Activated CD8-positive, alpha-beta T cell treated with anti-CD3 and anti-CD28 coated beads, Interleukin-2, amount 10 ng/mL, durations not matched to agents 7 days and 5 days (primary cell): ENCODE measurements around the gene ACHE. TPM values are rescaled to one million over a fixed set of nuclear protein-coding genes. Genes with fewer than 3 reads are reported as not detected.
A peak's percentile ranks its signal among the peaks of the same experiment; 100 is the strongest.

Experiments
- ATAC-seq: fragments of 150-1000 bp; cut with Tn5 transposase; one replicate; pipeline ENCODE4 v1.10.0; 2021; ENCODE audit warnings: moderate library complexity
- CTCF ChIA-PET: fragments of 350-600 bp; sonication (Branson Sonifier 250); formaldehyde crosslinking; loops from one replicate; lab custom pipeline; 2021; ENCODE audit warnings: antibody characterized with exemption; lab: Charles Lee
- POLR2A ChIA-PET: fragments of 350-600 bp; sonication (Branson Sonifier 250); formaldehyde crosslinking; loops from one replicate; lab custom pipeline; 2021; ENCODE audit warnings: antibody characterized with exemption; lab: Charles Lee
- DNase-seq: peaks from one replicate; pipeline ENCODE4 v3.0.0-alpha.2; 2020
- H3K27ac Mint-ChIP-seq: one replicate; pipeline ENCODE4 v1.8.0; 2021; ENCODE audit warnings: mild to moderate bottlenecking, mixed read lengths
- H3K27me3 Mint-ChIP-seq: one replicate; pipeline ENCODE4 v1.8.0; 2021; ENCODE audit warnings: low read depth, mixed read lengths
- H3K36me3 Mint-ChIP-seq: one replicate; pipeline ENCODE4 v1.8.0; 2021; ENCODE audit warnings: low read depth, mixed read lengths
- H3K4me1 Mint-ChIP-seq: one replicate; pipeline ENCODE4 v1.8.0; 2021; ENCODE audit warnings: low read depth, mixed read lengths
- H3K4me3 Mint-ChIP-seq: one replicate; pipeline ENCODE4 v1.8.0; 2021; ENCODE audit warnings: mild to moderate bottlenecking, mixed read lengths
- H3K9me3 Mint-ChIP-seq: one replicate; pipeline ENCODE4 v1.8.0; 2022; ENCODE audit warnings: mixed read lengths; ENCODE audit not compliant: insufficient read depth
- total RNA-seq, 2 experiments: library from RNA; stranded (reverse); gene quantifications; one replicate each; pipeline ENCODE4 v1.2.3, GENCODE V29; 2021

Gene ACHE
- total RNA-seq, 2 experiments from 2014 or later: not detected

DNA sequence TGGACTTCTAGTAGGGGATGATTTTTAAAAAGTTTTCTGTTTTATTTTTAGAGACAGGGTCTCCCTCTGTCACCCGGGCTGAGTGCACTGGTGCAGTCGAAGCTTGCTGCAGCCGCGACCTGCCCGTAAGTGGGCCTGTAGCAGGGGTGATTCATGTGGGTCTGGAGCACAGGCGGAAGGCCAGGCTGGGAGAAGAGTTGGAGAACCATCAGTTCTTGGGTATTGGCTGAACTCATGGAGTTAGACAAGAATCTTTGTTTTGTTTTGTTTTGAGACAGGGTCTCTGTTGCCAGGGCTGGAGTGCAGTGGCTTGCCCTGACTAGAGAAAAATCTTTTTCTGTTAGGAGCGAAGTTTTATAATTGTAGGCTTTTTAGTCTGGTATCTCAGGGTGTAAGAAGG lies 15.0 kb downstream of the ACHE start:
- CTCF ChIA-PET: no interaction called here
- no peak overlapping the region for H3K27ac Mint-ChIP-seq

GRCh38 chr7:100879685-100880261 lies 15.9 kb downstream of the ACHE start:
- ChIA-PET CTCF (no interaction called here), POLR2A (interaction anchor here (6.6 kb wide), 1 partner anchor 8 kb away, joined by 115 read pairs; the partner anchor contains the start of gene UFSP1)
- ATAC-seq: no peak
- H3K36me3 Mint-ChIP-seq: peaks cover 75% of the 10 kb centered on the region
- peaks cover 71% of the 10 kb centered on the region for H3K4me1 Mint-ChIP-seq
- no peak overlapping the region for H3K4me3 Mint-ChIP-seq
- H3K9me3 Mint-ChIP-seq: no peaks in the 10 kb centered on the region
- H3K27ac Mint-ChIP-seq: peak overlapping the region; percentile 32
- H3K27me3 Mint-ChIP-seq: no peaks in the 10 kb centered on the region
- no peak for DNase-seq

More for the DNA sequence above, 15.0 kb downstream of the ACHE start:
- DNase-seq (no peak), ATAC-seq (no peak)
- H3K36me3 Mint-ChIP-seq: peaks cover 77% of the 10 kb centered on the region
- no peaks in the 10 kb centered on the region for H3K9me3 Mint-ChIP-seq
- H3K27me3 Mint-ChIP-seq: no peaks in the 10 kb centered on the region
- H3K4me3 Mint-ChIP-seq: no peak overlapping the region
- peaks cover 69% of the 10 kb centered on the region for H3K4me1 Mint-ChIP-seq
- POLR2A ChIA-PET: no interaction called here

GRCh38 chr7:100878685-100879084 lies 17.0 kb downstream of the ACHE start:
- DNase-seq (no peak), ATAC-seq (no peak)
- peaks cover 77% of the 10 kb centered on the region for H3K36me3 Mint-ChIP-seq
- no peak overlapping the region for H3K4me3 Mint-ChIP-seq
- H3K27me3 Mint-ChIP-seq: no peaks in the 10 kb centered on the region
- POLR2A ChIA-PET: interaction anchor here (6.6 kb wide), 1 partner anchor 9 kb away, joined by 115 read pairs; the partner anchor contains the start of gene UFSP1
- no peaks in the 10 kb centered on the region for H3K9me3 Mint-ChIP-seq
- CTCF ChIA-PET: interaction anchor here (1.6 kb wide), 1 partner anchor 11 kb away, joined by 6 read pairs; the partner anchor contains the start of gene UFSP1
- no peak overlapping the region for H3K27ac Mint-ChIP-seq
- peaks cover 74% of the 10 kb centered on the region for H3K4me1 Mint-ChIP-seq

- Mint-ChIP-seq H3K9me3 (no peaks in the 10 kb centered on the region), H3K27ac (no peak overlapping the region), H3K4me3 (peak overlapping the region; percentile 28), H3K27me3 (no peaks in the 10 kb centered on the region), H3K4me1 (peaks cover 70% of the 10 kb centered on the region), H3K36me3 (peaks cover 76% of the 10 kb centered on the region)
- DNase-seq (no peak), ATAC-seq (no peak)
- ChIA-PET POLR2A (interaction anchor here (6.6 kb wide), 1 partner anchor 10 kb away, joined by 115 read pairs; the partner anchor contains the start of gene UFSP1), CTCF (interaction anchor here (1.6 kb wide), 1 partner anchor 12 kb away, joined by 6 read pairs; the partner anchor contains the start of gene UFSP1)
These were observed 17.7 kb downstream of the ACHE start for GRCh38 chr7:100878013-100878412.

GRCh38 chr7:100875356-100875751 lies 20.3 kb downstream of the ACHE start:
- peak; percentile 54 for DNase-seq
- ChIA-PET POLR2A (interaction anchor here (0.5 to 6.6 kb wide), 24 partner anchors 8 to 446 kb away, joined by 3 to 115 read pairs (median 3); partner anchors contain the start of genes FBXO24, MEPCE, PLOD3 and POP7), CTCF (interaction anchor here (0.6 to 2.7 kb wide), 7 partner anchors 12 to 183 kb away, joined by 3 to 15 read pairs (median 4); partner anchors contain the start of genes POP7, SLC12A9 and UFSP1)
- Mint-ChIP-seq H3K4me1 (peaks cover 59% of the 10 kb centered on the region), H3K27ac (peak overlapping the region; percentile 99), H3K9me3 (no peaks in the 10 kb centered on the region), H3K36me3 (peaks cover 75% of the 10 kb centered on the region), H3K27me3 (no peaks in the 10 kb centered on the region), H3K4me3 (peak overlapping the region; percentile 99)
- ATAC-seq: peak; percentile 38

DNA sequence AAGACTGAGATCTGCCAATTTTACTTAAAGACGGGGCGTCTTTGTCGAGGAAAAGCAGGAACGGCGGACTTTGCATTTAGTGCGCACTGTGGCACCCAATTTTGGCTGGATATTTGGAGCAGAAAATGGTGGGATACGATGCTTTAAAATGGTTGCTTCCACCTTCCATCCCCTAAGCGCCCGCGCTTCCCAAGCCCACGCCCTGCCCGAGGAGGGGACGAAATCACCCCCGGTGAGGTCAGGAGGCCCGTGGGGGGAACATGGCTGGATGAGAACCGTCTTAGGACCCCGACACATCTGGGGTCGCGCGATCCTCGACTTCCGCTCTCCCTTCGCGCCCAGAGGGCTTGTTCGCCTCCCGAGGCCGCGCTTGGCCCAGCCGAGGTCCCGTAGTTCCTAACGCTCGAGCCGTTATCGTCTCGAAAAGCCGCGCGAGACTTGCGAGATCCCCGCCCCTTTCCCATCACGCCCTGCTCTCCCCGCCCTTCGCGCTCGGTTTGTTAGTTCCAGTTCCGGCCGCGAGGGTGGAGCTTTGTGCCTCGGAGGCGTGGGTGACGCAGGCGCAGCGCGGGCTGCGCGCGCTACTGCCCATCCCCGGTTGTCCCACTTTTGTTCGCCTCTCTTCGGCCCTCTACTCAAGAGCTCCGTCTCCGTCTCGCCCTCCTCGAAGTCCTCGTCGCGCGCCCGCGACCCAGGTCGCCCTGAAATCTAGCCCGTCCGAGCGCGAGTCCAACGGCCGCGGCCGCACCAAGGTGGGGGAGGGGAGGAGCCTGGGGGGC lies 20.9 kb downstream of the ACHE start, which contains the start of gene SRRT:
Gene SRRT (plus strand): TSS at position 527 of the 779 bp plus-strand sequence. CDS start 488 bp downstream, outside the sequence.
- Mint-ChIP-seq H3K9me3 (no peaks in the 10 kb centered on the region), H3K27ac (peak within 1 kb of the TSS; percentile 99), H3K27me3 (no peaks in the 10 kb centered on the region), H3K4me3 (peak within 1 kb of the TSS; percentile 99), H3K36me3 (peaks cover 71% of the 10 kb centered on the region), H3K4me1 (peaks cover 55% of the 10 kb centered on the region)
- POLR2A ChIA-PET: interaction anchor here (0.5 to 6.6 kb wide), 28 partner anchors 8 to 1433 kb away, joined by 3 to 115 read pairs (median 3); partner anchors contain the start of genes FBXO24, MEPCE, PLOD3 and POP7
- ATAC-seq: peak; percentile 93
- DNase-seq: peak; percentile 99
- CTCF ChIA-PET: interaction anchor here (0.6 to 2.7 kb wide), 6 partner anchors 12 to 183 kb away, joined by 3 to 15 read pairs (median 4); partner anchors contain the start of genes SLC12A9 and UFSP1

GRCh38 chr7:100874300-100874576 lies 21.4 kb downstream of the ACHE start:
- Mint-ChIP-seq H3K9me3 (no peaks in the 10 kb centered on the region), H3K27me3 (no peaks in the 10 kb centered on the region), H3K36me3 (peaks cover 67% of the 10 kb centered on the region), H3K4me3 (peak overlapping the region; percentile 99), H3K4me1 (peaks cover 50% of the 10 kb centered on the region), H3K27ac (peak overlapping the region; percentile 99)
- ATAC-seq (peak; percentile 1), DNase-seq (no peak)
- CTCF ChIA-PET: interaction anchor here (2.7 kb wide), 1 partner anchor 13 kb away, joined by 15 read pairs; no protein-coding TSS in a partner anchor
- POLR2A ChIA-PET: interaction anchor here (0.9 to 6.6 kb wide), 5 partner anchors 11 to 1315 kb away, joined by 3 to 115 read pairs (median 6); partner anchors contain the start of genes POP7, TRIM56 and UFSP1

- Mint-ChIP-seq H3K36me3 (peaks cover 62% of the 10 kb centered on the region), H3K27ac (peak overlapping the region; percentile 99), H3K4me3 (peak overlapping the region; percentile 99), H3K9me3 (no peaks in the 10 kb centered on the region), H3K27me3 (no peaks in the 10 kb centered on the region), H3K4me1 (peaks cover 45% of the 10 kb centered on the region)
- DNase-seq (no peak), ATAC-seq (no peak)
- ChIA-PET CTCF (interaction anchor here (0.6 to 2.7 kb wide), 2 partner anchors 13 to 169 kb away, joined by 5 to 15 read pairs; no protein-coding TSS in a partner anchor), POLR2A (interaction anchor here (0.7 to 6.6 kb wide), 6 partner anchors 10 to 1315 kb away, joined by 3 to 115 read pairs (median 6); partner anchors contain the start of genes POP7, TRIM56 and UFSP1)
These were observed 21.9 kb downstream of the ACHE start for GRCh38 chr7:100873599-100874299.

DNA sequence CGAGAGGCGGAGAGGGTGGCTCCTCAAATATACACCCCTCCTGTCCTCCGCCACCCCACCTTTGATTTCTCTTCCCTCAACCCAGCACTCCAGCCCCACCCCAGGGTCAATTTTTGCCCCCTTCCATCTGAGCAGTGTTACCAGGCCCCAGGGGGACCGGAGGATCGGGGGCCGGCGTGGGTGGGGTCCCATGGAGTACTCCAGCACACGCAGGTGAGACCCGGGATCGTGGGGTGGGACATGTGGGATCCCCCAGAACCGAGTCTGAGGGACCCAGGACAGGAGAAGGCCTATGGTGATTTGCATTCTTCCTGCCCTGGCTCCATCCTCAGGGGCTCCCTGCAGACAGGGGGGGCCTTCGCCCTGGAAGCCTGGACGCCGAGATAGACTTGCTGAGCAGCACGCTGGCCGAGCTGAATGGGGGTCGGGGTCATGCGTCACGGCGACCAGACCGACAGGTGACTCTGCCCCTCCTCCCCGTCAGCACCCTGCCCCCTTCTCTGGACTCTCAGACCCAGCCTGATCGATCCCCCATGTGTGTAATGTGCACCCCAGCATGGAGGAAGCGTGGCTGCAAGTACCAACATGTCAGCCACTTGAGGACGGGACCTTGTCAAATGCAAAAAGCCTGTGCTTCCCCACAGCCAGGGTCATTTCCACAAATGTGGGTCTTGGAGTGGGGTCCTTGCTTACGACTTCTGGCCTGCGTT lies 27.8 kb downstream of the ACHE start:
- no peak for DNase-seq
- CTCF ChIA-PET: interaction anchor here (1.0 kb wide), 1 partner anchor 162 kb away, joined by 3 read pairs; the partner anchor contains the start of gene POP7
- Mint-ChIP-seq H3K4me1 (peaks cover 21% of the 10 kb centered on the region), H3K36me3 (peaks cover 32% of the 10 kb centered on the region), H3K27ac (peak overlapping the region; percentile 88), H3K27me3 (no peaks in the 10 kb centered on the region), H3K4me3 (peak overlapping the region; percentile 89), H3K9me3 (no peaks in the 10 kb centered on the region)
- ATAC-seq: peak; percentile 8
- POLR2A ChIA-PET: no interaction called here

GRCh38 chr7:100867040-100867775 lies 28.5 kb downstream of the ACHE start, which contains the start of gene TRIP6:
Gene TRIP6 (plus strand): TSS chr7:100867387. CDS start chr7:100867498, 111 bp downstream.
- Mint-ChIP-seq H3K4me3 (peak within 1 kb of the TSS; percentile 89), H3K4me1 (peaks cover 21% of the 10 kb centered on the region), H3K27ac (peak within 1 kb of the TSS; percentile 94), H3K27me3 (no peaks in the 10 kb centered on the region), H3K36me3 (peaks cover 34% of the 10 kb centered on the region), H3K9me3 (no peaks in the 10 kb centered on the region)
- DNase-seq (peak; percentile 63), ATAC-seq (peak; percentile 69)
- CTCF ChIA-PET: interaction anchor here (1.0 kb wide), 1 partner anchor 161 kb away, joined by 3 read pairs; the partner anchor contains the start of gene POP7
- POLR2A ChIA-PET: interaction anchor here (1.0 to 1.1 kb wide), 2 partner anchors 8 to 241 kb away, joined by 3 to 4 read pairs; partner anchors contain the start of gene SRRT
